K562 (cell line): ENCODE measurements around the gene NOTCH3. TPM values are rescaled to one million over a fixed set of nuclear protein-coding genes. Genes with fewer than 3 reads are reported as not detected.

Source experiments
- ATAC-seq: fragments of 200-7000 bp; cut with Tn5 transposase; 3 replicates; pipeline ENCODE4 v1.9.1; 2020; ENCODE audit warnings: moderate library complexity
- BruUV-seq: library from RNA; stranded (reverse); fragments of 400-500 nt; replicated peaks from 2 replicates; lab custom pipeline; 2021; lab: Mats Ljungman, UMichigan
- CTCF ChIA-PET: fragments of 300-600 bp; formaldehyde crosslinking; extraction: SDS; loops from one replicate; lab custom pipeline; 2021; ENCODE audit warnings: low intra/inter-chr PET ratio; lab: Yijun Ruan, JAX
- POLR2A ChIA-PET: fragments of 300-600, 350-650 bp; sonication (Branson Sonifier 250); formaldehyde crosslinking; extraction: SDS; loops from one replicate; lab custom pipeline; 2021; ENCODE audit warnings: antibody characterized with exemption, inconsistent platforms; lab: Yijun Ruan, JAX
- DNase-seq, 4 experiments: peaks; one replicate each; pipeline versions ENCODE4 v3.0.0 to v3.0.0-alpha.2; 2011 to 2018; ENCODE audit warnings: low spot score in 3 of 4, mixed read lengths in 3 of 4; ENCODE audit errors: extremely low read depth in 1 of 4
- FAIRE-seq: peaks from 2 replicates; lab custom pipeline; 2011; peaks lifted over from hg19 to GRCh38; lab: Jason Lieb, UNC
- H2AFZ ChIP-seq: 2 replicates; pipeline ENCODE4 v1.6.0; 2011; ENCODE audit warnings: low read depth, low read length, control low read depth, inconsistent platforms
- H3K27ac ChIP-seq: fragments of 200-600 bp; 3 replicates; pipeline ENCODE4 v1.8.0; 2011; ENCODE audit warnings: low read depth, mild to moderate bottlenecking, control low read depth, inconsistent platforms, low read length, moderate library complexity, mixed read lengths; ENCODE audit errors: extremely low read depth
- H3K27me3 ChIP-seq, 2 experiments: fragments of 300-600 bp in 1 of 2; 2 replicates in 1 of 2; 3 replicates in 1 of 2; pipeline versions ENCODE4 v1.6.0 to v1.8.0; 2011; ENCODE audit warnings: inconsistent platforms in 2 of 2, low read length in 2 of 2, mild to moderate bottlenecking in 1 of 2, mixed read lengths in 1 of 2, moderate library complexity in 1 of 2; ENCODE audit not compliant: control insufficient read depth in 2 of 2, insufficient read depth in 2 of 2
- H3K36me3 ChIP-seq: fragments of 300-600 bp; 3 replicates; pipeline ENCODE4 v1.8.0; 2011; ENCODE audit warnings: mild to moderate bottlenecking, low read length, inconsistent platforms; ENCODE audit not compliant: control insufficient read depth, insufficient read depth
- H3K4me1 ChIP-seq, 2 experiments: fragments of 200-600 bp in 1 of 2; replicated peaks in 1 of 2; 2 replicates in 1 of 2; 3 replicates in 1 of 2; pipeline versions ENCODE4 v1.5.1 to v1.8.0; 2011; ENCODE audit warnings: inconsistent platforms in 2 of 2, low read length in 2 of 2, mild to moderate bottlenecking in 1 of 2, mixed read lengths in 1 of 2, moderate library complexity in 1 of 2; ENCODE audit not compliant: control insufficient read depth in 2 of 2, insufficient read depth in 2 of 2
- H3K4me2 ChIP-seq: 2 replicates; pipeline ENCODE4 v1.6.1; 2011; ENCODE audit warnings: low read length, control low read depth, inconsistent platforms, mixed read lengths; ENCODE audit not compliant: insufficient read depth
- H3K4me3 ChIP-seq: fragments of 200-600 bp; sonication (generic), shearing (Covaris generic); 2 replicates; pipeline ENCODE4 v1.5.1; 2016; ENCODE audit warnings: control low read depth, inconsistent platforms
- H3K79me2 ChIP-seq: fragments of 200-600 bp; 3 replicates; pipeline ENCODE4 v1.8.0; 2011; ENCODE audit warnings: low read length, inconsistent platforms; ENCODE audit not compliant: control insufficient read depth, insufficient read depth
- H3K9ac ChIP-seq, 2 experiments: 2 replicates each; pipeline versions ENCODE4 v1.6.0 to v1.6.1; 2011; ENCODE audit warnings: low read depth in 2 of 2, low read length in 2 of 2, control low read depth in 1 of 2, inconsistent platforms in 1 of 2, mild to moderate bottlenecking in 1 of 2, mixed read lengths in 1 of 2; ENCODE audit not compliant: insufficient read depth in 1 of 2
- H3K9me1 ChIP-seq: one replicate; pipeline ENCODE4 v1.6.0; 2011; ENCODE audit warnings: inconsistent platforms, mild to moderate bottlenecking, low read length, moderate library complexity; ENCODE audit not compliant: control insufficient read depth, insufficient read depth
- H3K9me3 ChIP-seq: replicated peaks from 2 replicates; pipeline ENCODE4 v1.5.1; 2011; ENCODE audit warnings: low read depth, low read length, inconsistent platforms; ENCODE audit not compliant: control insufficient read depth, insufficient read depth
- H4K20me1 ChIP-seq: replicated peaks from 2 replicates; pipeline ENCODE4 v1.6.1; 2011; ENCODE audit warnings: low read length, inconsistent platforms, mixed read lengths; ENCODE audit not compliant: control insufficient read depth, insufficient read depth
- CREB5 ChIP-seq: fragments of 250-450 bp; sonication (Bioruptor Pico); IDR thresholded peaks from 2 replicates; pipeline ENCODE4 v1.5.0; 2020; ENCODE audit warnings: mild to moderate bottlenecking
- KLF16 ChIP-seq: IDR thresholded peaks from 2 replicates; pipeline ENCODE4 v1.6.1; 2016; ENCODE audit warnings: antibody characterized with exemption
- L3MBTL2 ChIP-seq: fragments of 450-650 bp; IDR thresholded peaks from 2 replicates; pipeline ENCODE4 v1.6.1; 2016; ENCODE audit warnings: mild to moderate bottlenecking, moderate library complexity
- MED1 ChIP-seq: sonication (generic); formaldehyde crosslinking; IDR thresholded peaks from 2 replicates; pipeline ENCODE4 v1.8.1; 2023; ENCODE audit warnings: missing genetic modification reagents, borderline replicate concordance
- MLX ChIP-seq, 2 experiments: fragments of 450-650 bp in 1 of 2; sonication (generic) in 1 of 2; formaldehyde crosslinking; conservative IDR thresholded peaks; 2 replicates each; pipeline versions ENCODE4 v1.4.0 to v1.8.1; 2020 to 2022; ENCODE audit warnings: mild to moderate bottlenecking in 1 of 2, missing genetic modification reagents in 1 of 2
- NCOA4 ChIP-seq: fragments of 450-650 bp; IDR thresholded peaks from 2 replicates; pipeline ENCODE4 v1.6.1; 2018; ENCODE audit warnings: mild to moderate bottlenecking; ENCODE audit not compliant: partially characterized antibody
- NFXL1 ChIP-seq: fragments of 450-650 bp; formaldehyde crosslinking; IDR thresholded peaks from 2 replicates; pipeline ENCODE4 v1.4.0; 2021; ENCODE audit warnings: mild to moderate bottlenecking
- PBX2 ChIP-seq, 2 experiments: IDR thresholded peaks in 1 of 2; conservative IDR thresholded peaks in 1 of 2; 2 replicates each; pipeline ENCODE4 v1.6.1; 2016; ENCODE audit warnings: low read depth in 2 of 2, mild to moderate bottlenecking in 1 of 2, missing compliant biosample characterization in 1 of 2, missing genetic modification characterization in 1 of 2, moderate library complexity in 1 of 2
- SIRT6 ChIP-seq: IDR thresholded peaks from one replicate; pipeline ENCODE4 v1.6.1; 2012; ENCODE audit warnings: low read depth, mild to moderate bottlenecking, control low read depth, inconsistent platforms, low read length, moderate library complexity
- TEAD4 ChIP-seq, 2 experiments: sonication (generic) in 1 of 2; formaldehyde crosslinking in 1 of 2; IDR thresholded peaks; 2 replicates each; pipeline versions ENCODE4 v1.6.1 to v1.8.0; 2012 to 2022; ENCODE audit warnings: borderline replicate concordance in 1 of 2, inconsistent platforms in 1 of 2, low read length in 1 of 2, mild to moderate bottlenecking in 1 of 2, missing genetic modification reagents in 1 of 2
- TFE3 ChIP-seq: fragments of 450-650 bp; formaldehyde crosslinking; IDR thresholded peaks from 2 replicates; pipeline ENCODE4 v1.4.0; 2020; ENCODE audit warnings: mild to moderate bottlenecking, mixed read lengths
- XRCC5 ChIP-seq: fragments of 200-400 bp; formaldehyde crosslinking; IDR thresholded peaks from 2 replicates; pipeline ENCODE4 v1.6.1; 2017; ENCODE audit warnings: low read depth, mild to moderate bottlenecking, low read length
- ZNF324 ChIP-seq: fragments of 250-450 bp; sonication (Bioruptor Pico); IDR thresholded peaks from 2 replicates; pipeline ENCODE4 v1.4.0; 2020; ENCODE audit warnings: mild to moderate bottlenecking
- WGBS: fragments of 100-300 bp; shearing (Covaris generic); methylation state at CpG from one replicate; pipeline ENCODE4 v1.1.6; 2016; ENCODE audit warnings: low coverage, mixed read lengths; ENCODE audit not compliant: insufficient coverage; ENCODE audit errors: missing lambda C conversion rate; 5-methylcytosine and 5-hydroxymethylcytosine counted together
- in situ Hi-C: fragments of 300-500 bp; cut with MboI; formaldehyde crosslinking; loops from 4 replicates; pipeline ENCODE4 v1.15.0; 2018; ENCODE audit warnings: inconsistent platforms, mixed read lengths
- intact Hi-C: fragments of 100-400 bp; cut with micrococcal nuclease; formaldehyde crosslinking; loops from 2 replicates; pipeline ENCODE4 v1.14.2; 2022
- polyA plus RNA-seq, 8 experiments: library from polyadenylated mRNA; depleted of rRNA in 4 of 8; stranded (reverse) in 5 of 8; unstranded in 3 of 8; fragments of >200 nt; fragmentation: Nextera tagmentation in 2 of 8; fragmentation: Illumina TruSeq in 1 of 8; extraction: Ambion mirVana in 2 of 8; extraction: Trizol in 1 of 8; gene quantifications; 2 replicates each; pipeline versions ENCODE4 v1.2.1 to v1.2.3, GENCODE V29; 2011 to 2014; ENCODE audit warnings: inconsistent platforms in 1 of 8, missing spikeins in 1 of 8
- total RNA-seq, 7 experiments: library from RNA; depleted of rRNA in 6 of 7; stranded (reverse); fragments of >200 nt in 6 of 7; fragmentation: Illumina TruSeq in 2 of 7; extraction: Trizol in 2 of 7; gene quantifications; 2 replicates each; pipeline versions ENCODE4 v1.2.1 to v1.2.3, GENCODE V29; 2011 to 2021; ENCODE audit warnings: low replicate concordance in 1 of 7

The NOTCH3 gene
- total and polyA plus RNA-seq, 9 of the 15 experiments (the other 6 are each of a cell fraction or from before 2014, with no cell fraction given), result under 0.01 to 1.2 (median 0.16) TPM

- TF ChIP-seq MLX (CRISPR knock-in tag; conservative IDR thresholded peaks at IDR 0.05), result no peak
These were observed 20.0 kb upstream of the NOTCH3 start (continued) for GRCh38 chr19:15220833-15221232.

- no peak for FAIRE-seq
- peak; percentile 33; the same call in 1 of the 2 replicates for TF ChIP-seq TEAD4 (IDR thresholded peaks at IDR 0.05; ENCODE audit: low read length)
- no peak for TF ChIP-seq TEAD4 (CRISPR knock-in tag; IDR thresholded peaks at IDR 0.05; ENCODE audit: borderline replicate concordance)
- no peak for TF ChIP-seq CREB5
- no peak for TF ChIP-seq MED1 (CRISPR knock-in tag)
- no peak for TF ChIP-seq TFE3
- no peak for TF ChIP-seq NFXL1 (CRISPR knock-in tag)
- TF ChIP-seq ZNF324 (CRISPR knock-in tag), result no peak
- TF ChIP-seq PBX2 (CRISPR knock-in tag; IDR thresholded peaks at IDR 0.05; ENCODE audit: low read depth), result no peak
- no peak for TF ChIP-seq PBX2 (tag; conservative IDR thresholded peaks at IDR 0.05; ENCODE audit: low read depth)
- TF ChIP-seq KLF16, result no peak
- TF ChIP-seq NCOA4, result no peak
- TF ChIP-seq XRCC5, result no peak
- no peak for TF ChIP-seq SIRT6
- TF ChIP-seq L3MBTL2, result no peak
These were observed 17.7 kb upstream of the NOTCH3 start for GRCh38 chr19:15218501-15218900.

More at GRCh38 chr19:15218501-15218900, 17.7 kb upstream of the NOTCH3 start:
- CTCF ChIA-PET, result no interaction called here
- Histone ChIP-seq H3K4me3 (no peak overlapping the region), H3K27ac (no peak overlapping the region), H3K9me1 (no peaks in the 10 kb centered on the region), H3K9me3 (no peaks in the 10 kb centered on the region), H3K4me2 (no peak overlapping the region), H4K20me1 (no peaks in the 10 kb centered on the region; the same call in 1 of the 2 replicates), H3K79me2 (no peaks in the 10 kb centered on the region), H3K36me3 (no peaks in the 10 kb centered on the region), H3K4me1 (peaks cover 7 to 15% of the 10 kb centered on the region in 2 experiments; a peak in 4 of 5 replicates), H3K9ac (no peak overlapping the region), H2AFZ (no peak overlapping the region), H3K27me3 (peaks cover 12 to 34% of the 10 kb centered on the region in 2 experiments; a peak in 4 of 5 replicates)
- ATAC-seq, result peak; percentile 20; the same call in 1 of the 3 replicates
- WGBS, result 3% methylated on average over 7 of the region's 7 CpGs
- intact Hi-C loops, result no loop called here
- DNase-seq, result peak in 1 of 4 experiments; percentile 55
- BruUV-seq, result no TSS peak
- POLR2A ChIA-PET, result interaction anchor here (1.4 kb wide), 1 partner anchor 9 kb away, joined by 3 read pairs; no protein-coding TSS in a partner anchor
- in situ Hi-C loops, result no loop called here
